ENCODE data around the gene COPE.

COPE gene

GRCh38 chr19:18915639-18916038, 3.5 kb downstream of the COPE start:
- H3K9me3 ChIP-seq (ENCODE audit: control insufficient read depth, low read length): no peaks in the 10 kb centered on the region
- peaks cover 13% of the 10 kb centered on the region for H3K4me1 ChIP-seq (ENCODE audit: control insufficient read depth, insufficient read depth, low read length)
- no peak overlapping the region for H3K9ac ChIP-seq (ENCODE audit: low read length)
- H3K4me3 ChIP-seq (ENCODE audit: low read length): no peak overlapping the region
- no peaks in the 10 kb centered on the region for H3K36me3 ChIP-seq (ENCODE audit: control insufficient read depth, insufficient read depth, low read length)
- H3K27me3 ChIP-seq (ENCODE audit: control insufficient read depth, insufficient read depth, low read length): no peaks in the 10 kb centered on the region

GRCh38 chr19:18913466-18913865, 5.7 kb downstream of the COPE start:
- H3K27me3 ChIP-seq (ENCODE audit: control insufficient read depth, insufficient read depth, low read length): no peaks in the 10 kb centered on the region
- H3K4me3 ChIP-seq (ENCODE audit: low read length): no peak overlapping the region
- no peaks in the 10 kb centered on the region for H3K9me3 ChIP-seq (ENCODE audit: control insufficient read depth, low read length)
- peaks cover 6% of the 10 kb centered on the region for H3K4me1 ChIP-seq (ENCODE audit: control insufficient read depth, insufficient read depth, low read length)
- H3K9ac ChIP-seq (ENCODE audit: low read length): no peak overlapping the region
- no peaks in the 10 kb centered on the region for H3K36me3 ChIP-seq (ENCODE audit: control insufficient read depth, insufficient read depth, low read length)

GRCh38 chr19:18912933-18913332, 6.3 kb downstream of the COPE start:
- Histone ChIP-seq H3K27me3 (ENCODE audit: control insufficient read depth, insufficient read depth, low read length) (no peaks in the 10 kb centered on the region), H3K9me3 (ENCODE audit: control insufficient read depth, low read length) (no peaks in the 10 kb centered on the region), H3K36me3 (ENCODE audit: control insufficient read depth, insufficient read depth, low read length) (no peaks in the 10 kb centered on the region), H3K4me3 (ENCODE audit: low read length) (no peak overlapping the region), H3K9ac (ENCODE audit: low read length) (no peak overlapping the region), H3K4me1 (ENCODE audit: control insufficient read depth, insufficient read depth, low read length) (peaks cover 6% of the 10 kb centered on the region)

- H3K9ac ChIP-seq (ENCODE audit: low read length): no peak overlapping the region
- H3K4me1 ChIP-seq (ENCODE audit: control insufficient read depth, insufficient read depth, low read length): no peaks in the 10 kb centered on the region
- no peaks in the 10 kb centered on the region for H3K27me3 ChIP-seq (ENCODE audit: control insufficient read depth, insufficient read depth, low read length)
- no peak overlapping the region for H3K4me3 ChIP-seq (ENCODE audit: low read length)
- H3K9me3 ChIP-seq (ENCODE audit: control insufficient read depth, low read length): no peaks in the 10 kb centered on the region
- no peaks in the 10 kb centered on the region for H3K36me3 ChIP-seq (ENCODE audit: control insufficient read depth, insufficient read depth, low read length)
Measured at GRCh38 chr19:18910801-18911436, 8.3 kb downstream of the COPE start.

GRCh38 chr19:18910010-18910409, 9.2 kb downstream of the COPE start:
- Histone ChIP-seq H3K9ac (ENCODE audit: low read length) (no peak overlapping the region), H3K9me3 (ENCODE audit: control insufficient read depth, low read length) (no peaks in the 10 kb centered on the region), H3K4me1 (ENCODE audit: control insufficient read depth, insufficient read depth, low read length) (no peaks in the 10 kb centered on the region), H3K36me3 (ENCODE audit: control insufficient read depth, insufficient read depth, low read length) (peaks cover 6% of the 10 kb centered on the region), H3K4me3 (ENCODE audit: low read length) (no peak overlapping the region), H3K27me3 (ENCODE audit: control insufficient read depth, insufficient read depth, low read length) (no peaks in the 10 kb centered on the region)

- H3K4me3 ChIP-seq (ENCODE audit: low read length): no peak overlapping the region
- no peaks in the 10 kb centered on the region for H3K9me3 ChIP-seq (ENCODE audit: control insufficient read depth, low read length)
- H3K9ac ChIP-seq (ENCODE audit: low read length): no peak overlapping the region
- no peaks in the 10 kb centered on the region for H3K27me3 ChIP-seq (ENCODE audit: control insufficient read depth, insufficient read depth, low read length)
- H3K4me1 ChIP-seq (ENCODE audit: control insufficient read depth, insufficient read depth, low read length): no peaks in the 10 kb centered on the region
- peaks cover 13% of the 10 kb centered on the region for H3K36me3 ChIP-seq (ENCODE audit: control insufficient read depth, insufficient read depth, low read length)
Measured at GRCh38 chr19:18908917-18909619, 10.1 kb downstream of the COPE start.

GRCh38 chr19:18906605-18907519, 12.3 kb downstream of the COPE start:
- no peak overlapping the region for H3K9ac ChIP-seq (ENCODE audit: low read length)
- peaks cover 13% of the 10 kb centered on the region for H3K36me3 ChIP-seq (ENCODE audit: control insufficient read depth, insufficient read depth, low read length)
- H3K27me3 ChIP-seq (ENCODE audit: control insufficient read depth, insufficient read depth, low read length): no peaks in the 10 kb centered on the region
- no peak overlapping the region for H3K4me3 ChIP-seq (ENCODE audit: low read length)
- H3K4me1 ChIP-seq (ENCODE audit: control insufficient read depth, insufficient read depth, low read length): no peaks in the 10 kb centered on the region
- no peaks in the 10 kb centered on the region for H3K9me3 ChIP-seq (ENCODE audit: control insufficient read depth, low read length)

GRCh38 chr19:18905513-18906236, 13.5 kb downstream of the COPE start:
- peaks cover 13% of the 10 kb centered on the region for H3K36me3 ChIP-seq (ENCODE audit: control insufficient read depth, insufficient read depth, low read length)

GRCh38 chr19:18905058-18905456, 14.1 kb downstream of the COPE start:
- no peak overlapping the region for H3K9ac ChIP-seq (ENCODE audit: low read length)
- H3K4me1 ChIP-seq (ENCODE audit: control insufficient read depth, insufficient read depth, low read length): no peaks in the 10 kb centered on the region
- no peaks in the 10 kb centered on the region for H3K27me3 ChIP-seq (ENCODE audit: control insufficient read depth, insufficient read depth, low read length)
- peaks cover 13% of the 10 kb centered on the region for H3K36me3 ChIP-seq (ENCODE audit: control insufficient read depth, insufficient read depth, low read length)
- H3K9me3 ChIP-seq (ENCODE audit: control insufficient read depth, low read length): no peaks in the 10 kb centered on the region
- H3K4me3 ChIP-seq (ENCODE audit: low read length): no peak overlapping the region

More at GRCh38 chr19:18905513-18906236, 13.5 kb downstream of the COPE start:
- no peak overlapping the region for H3K9ac ChIP-seq (ENCODE audit: low read length)
- no peak overlapping the region for H3K4me3 ChIP-seq (ENCODE audit: low read length)
- no peaks in the 10 kb centered on the region for H3K9me3 ChIP-seq (ENCODE audit: control insufficient read depth, low read length)
- H3K27me3 ChIP-seq (ENCODE audit: control insufficient read depth, insufficient read depth, low read length): no peaks in the 10 kb centered on the region
- H3K4me1 ChIP-seq (ENCODE audit: control insufficient read depth, insufficient read depth, low read length): no peaks in the 10 kb centered on the region

GRCh38 chr19:18904334-18905057, 14.7 kb downstream of the COPE start:
- no peak overlapping the region for H3K4me3 ChIP-seq (ENCODE audit: low read length)
- H3K4me1 ChIP-seq (ENCODE audit: control insufficient read depth, insufficient read depth, low read length): no peaks in the 10 kb centered on the region
- H3K9me3 ChIP-seq (ENCODE audit: control insufficient read depth, low read length): no peaks in the 10 kb centered on the region
- H3K36me3 ChIP-seq (ENCODE audit: control insufficient read depth, insufficient read depth, low read length): peaks cover 13% of the 10 kb centered on the region
- no peak overlapping the region for H3K9ac ChIP-seq (ENCODE audit: low read length)
- no peaks in the 10 kb centered on the region for H3K27me3 ChIP-seq (ENCODE audit: control insufficient read depth, insufficient read depth, low read length)
